Adrenal gland (tissue), 12 donors: Measurements from ENCODE around the gene RAB6A. TPM values are rescaled to one million over a fixed set of nuclear protein-coding genes. Genes with fewer than 3 reads are reported as not detected.
A peak's percentile ranks its signal among the peaks of the same experiment; 100 is the strongest.

Experiments
- DNase-seq, 7 donors: peaks; one replicate each; pipeline ENCODE4 v3.0.0-alpha.2; 2019 to 2020
- H3K27ac ChIP-seq, 5 donors: fragments of 200-600 bp; sonication (generic) in 4 of 5; 1 replicate in 3 of 5; 2 replicates in 2 of 5; pipeline versions ENCODE4 v1.5.1 to v1.8.0; 2016 to 2020; ENCODE audit warnings: mild to moderate bottlenecking in 1 of 5
- H3K27me3 ChIP-seq: fragments of 200-600 bp; 2 replicates; pipeline ENCODE4 v1.8.0; 2021
- H3K36me3 ChIP-seq, 2 donors: fragments of 200-600 bp; replicated peaks in 1 of 2; 1 replicate in 1 of 2; 2 replicates in 1 of 2; pipeline versions ENCODE4 v1.5.1 to v1.8.0; 2018 to 2022
- H3K4me1 ChIP-seq, 2 donors: fragments of 200-600 bp; replicated peaks in 1 of 2; 1 replicate in 1 of 2; 2 replicates in 1 of 2; pipeline versions ENCODE4 v1.5.1 to v1.8.0; 2018 to 2021
- H3K4me3 ChIP-seq, 4 donors: fragments of 200-600 bp; sonication (generic) in 3 of 4; one replicate each; pipeline ENCODE4 v1.5.1; 2016 to 2018
- H3K9me3 ChIP-seq, 3 donors: fragments of 200-600 bp; sonication (generic) in 1 of 3; replicated peaks in 1 of 3; 1 replicate in 2 of 3; 2 replicates in 1 of 3; pipeline versions ENCODE4 v1.5.1 to v1.8.0; 2016 to 2021
- POLR2A ChIP-seq, 2 donors: fragments of 450-650 bp; IDR thresholded peaks; one replicate each; pipeline ENCODE4 v1.6.1; 2017; ENCODE audit warnings: antibody characterized with exemption in 2 of 2, mild to moderate bottlenecking in 2 of 2, moderate library complexity in 1 of 2
- WGBS, 4 donors: extraction: QIAGEN DNeasy Blood & Tissue Kit in 2 of 4; methylation state at CpG; one replicate each; pipeline versions ENCODE4 v1.1.5 to v1.1.7; 2013 to 2017; 5-methylcytosine and 5-hydroxymethylcytosine counted together
- intact Hi-C, 2 donors: fragments of 100-400 bp; cut with DNase I; formaldehyde crosslinking; loops; one replicate each; pipeline versions ENCODE4 v1.14.1 to v1.15.0; 2022 to 2023
- polyA plus RNA-seq, 3 donors: library from polyadenylated mRNA; stranded (reverse); fragments of 200-250 nt in 2 of 3; fragments of 350-450 nt in 1 of 3; fragmentation: Illumina TruSeq in 1 of 3; extraction: RNeasy Lipid Tissue Mini Kit (QIAGEN cat#74804) in 1 of 3; gene quantifications; one replicate each; pipeline ENCODE4 v1.2.3, GENCODE V29; 2013 to 2014
- total RNA-seq, 9 donors: library from RNA; depleted of rRNA in 4 of 9; stranded (reverse); fragments of >200 nt in 4 of 9; fragments of 120-200 nt in 1 of 9; fragmentation: NEBNext Ultra II Directional in 1 of 9; extraction: Animal tissue kit (Norgen Biotek cat#: 25700) in 1 of 9; gene quantifications; one replicate each; pipeline versions ENCODE4 v1.1.0 to v1.2.4, GENCODE V29; 2013 to 2023
- TF ChIP-seq, protein P1 (sequence below), 6 experiments: fragments of 450-650 bp in 4 of 6; fragments of 200-600 bp in 2 of 6; sonication (generic) in 1 of 6; IDR thresholded peaks; 1 replicate in 5 of 6; 2 replicates in 1 of 6; pipeline versions ENCODE4 v1.5.1 to v1.8.0; 2016 to 2021; ENCODE audit warnings: antibody characterized with exemption in 6 of 6, mild to moderate bottlenecking in 2 of 6, moderate library complexity in 1 of 6
- donor health status: healthy with polysubstance abuse.
- donor health status: Bipolar disorder and iron deficiency.
- donor health status: DM: yes; HTN: yes; CAD: no.
- donor health status: DM: no; HTN: no; CAD: no.
- donor health status: DM: no; HTN: no; CAD: no.
- donor health status: DM: yes; HTN: yes; CAD: no.

Gene RAB6A
- total and polyA plus RNA-seq, 12 donors, result 27.8 to 283 (median 131) TPM

DNA sequence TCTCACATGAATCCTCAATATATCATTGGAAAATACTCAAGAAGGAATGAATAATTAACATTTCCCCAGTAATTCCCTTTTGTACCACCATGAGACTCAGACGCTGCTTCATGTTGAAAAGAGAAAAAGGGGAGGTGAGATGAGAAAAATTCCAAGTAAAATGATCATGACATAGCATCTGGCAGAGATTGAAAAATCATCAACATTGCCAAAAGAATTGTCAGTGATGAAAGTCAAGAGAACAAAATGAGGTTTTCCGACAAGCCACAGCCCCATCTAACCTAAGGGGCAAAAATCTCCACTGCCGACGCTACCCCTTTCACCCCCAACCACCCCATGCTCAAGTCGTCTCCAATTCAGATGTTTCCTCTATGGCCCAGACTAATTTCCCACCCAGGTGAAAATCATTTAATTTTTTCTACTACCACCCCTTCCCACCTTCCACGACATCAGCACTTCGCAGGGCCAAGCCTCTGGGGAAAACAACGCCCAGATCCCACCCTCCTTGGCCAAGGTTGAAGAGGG lies 1.2 kb downstream of the RAB6A start:
- Histone ChIP-seq H3K27ac (peak overlapping the region; percentile 96 to 98 (median 97)), H3K36me3 (no peaks in the 10 kb centered on the region), H3K27me3 (no peaks in the 10 kb centered on the region), H3K4me1 (peaks cover 18 to 21% of the 10 kb centered on the region in 2 donors), H3K4me3 (peak overlapping the region; percentile 62 to 96 (median 82)), H3K9me3 (no peaks in the 10 kb centered on the region)
- WGBS, 4 donors, result 0 to 3% (median 1%) methylated on average over 8 of the region's 8 CpGs
- DNase-seq, result no peak
- intact Hi-C loops, result no loop called here
- peak in 1 of 2 donors; percentile 16 for TF ChIP-seq POLR2A (IDR thresholded peaks at IDR 0.05)
- TF ChIP-seq, protein P1, sequence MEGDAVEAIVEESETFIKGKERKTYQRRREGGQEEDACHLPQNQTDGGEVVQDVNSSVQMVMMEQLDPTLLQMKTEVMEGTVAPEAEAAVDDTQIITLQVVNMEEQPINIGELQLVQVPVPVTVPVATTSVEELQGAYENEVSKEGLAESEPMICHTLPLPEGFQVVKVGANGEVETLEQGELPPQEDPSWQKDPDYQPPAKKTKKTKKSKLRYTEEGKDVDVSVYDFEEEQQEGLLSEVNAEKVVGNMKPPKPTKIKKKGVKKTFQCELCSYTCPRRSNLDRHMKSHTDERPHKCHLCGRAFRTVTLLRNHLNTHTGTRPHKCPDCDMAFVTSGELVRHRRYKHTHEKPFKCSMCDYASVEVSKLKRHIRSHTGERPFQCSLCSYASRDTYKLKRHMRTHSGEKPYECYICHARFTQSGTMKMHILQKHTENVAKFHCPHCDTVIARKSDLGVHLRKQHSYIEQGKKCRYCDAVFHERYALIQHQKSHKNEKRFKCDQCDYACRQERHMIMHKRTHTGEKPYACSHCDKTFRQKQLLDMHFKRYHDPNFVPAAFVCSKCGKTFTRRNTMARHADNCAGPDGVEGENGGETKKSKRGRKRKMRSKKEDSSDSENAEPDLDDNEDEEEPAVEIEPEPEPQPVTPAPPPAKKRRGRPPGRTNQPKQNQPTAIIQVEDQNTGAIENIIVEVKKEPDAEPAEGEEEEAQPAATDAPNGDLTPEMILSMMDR (IDR thresholded peaks at IDR 0.05), result peak; percentile 15 to 59 (median 46)

DNA sequence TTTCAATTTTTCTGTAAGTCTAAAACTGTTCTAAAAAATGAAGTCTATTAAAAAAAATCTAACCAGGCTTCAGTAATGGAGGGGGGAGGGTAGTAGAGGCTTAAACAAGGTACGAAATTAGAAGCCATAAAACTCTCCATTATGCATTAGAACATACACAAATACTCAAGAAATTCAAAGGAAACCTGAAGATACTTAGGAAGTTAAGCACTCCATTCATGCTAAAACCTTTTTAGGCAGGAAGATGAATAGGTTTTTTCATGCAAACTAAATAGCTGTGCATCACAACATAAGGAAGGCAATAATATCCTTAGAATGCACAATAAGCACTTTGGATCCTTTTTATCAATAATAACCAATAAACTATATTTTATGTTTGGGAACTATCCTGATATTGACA lies 2.4 kb downstream of the RAB6A start:
- WGBS, 4 donors, result 68 to 81% (median 71%) methylated on average over 1 of the region's 1 CpG
- intact Hi-C loops, result no loop called here
- peak overlapping the region in 1 of 4 donors; percentile 88 for H3K4me3 ChIP-seq

DNA sequence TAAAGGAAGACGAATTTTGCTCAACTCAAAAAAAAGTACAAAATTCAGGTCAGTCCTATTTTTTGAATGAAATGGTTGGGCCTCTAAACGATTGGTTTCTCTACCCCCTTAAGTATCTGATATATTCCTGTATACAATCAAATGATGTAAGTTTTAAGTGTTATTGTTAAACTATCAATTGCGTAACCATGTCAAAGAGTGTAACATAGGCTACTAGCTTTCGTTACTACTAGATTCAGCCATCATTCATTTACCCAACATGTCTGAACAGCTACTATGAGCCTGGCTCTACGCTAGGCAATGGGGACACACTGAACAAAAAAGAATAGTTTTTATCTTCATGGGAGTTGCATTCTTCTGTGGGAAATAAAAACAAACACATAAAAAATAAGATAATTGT lies 3.3 kb downstream of the RAB6A start:
- TF ChIP-seq, protein P1 (IDR thresholded peaks at IDR 0.05), result no peak
- TF ChIP-seq POLR2A (IDR thresholded peaks at IDR 0.05), result no peak
- Histone ChIP-seq H3K27me3 (no peaks in the 10 kb centered on the region), H3K4me1 (peaks cover 28 to 37% of the 10 kb centered on the region in 2 donors), H3K36me3 (no peaks in the 10 kb centered on the region), H3K4me3 (no peak overlapping the region), H3K9me3 (no peaks in the 10 kb centered on the region), H3K27ac (no peak overlapping the region)
- DNase-seq, result no peak
- intact Hi-C loops, result no loop called here
- 87 to 94% (median 89%) methylated on average over 5 of the region's 5 CpGs for WGBS, 4 donors

More for the DNA sequence above, 2.4 kb downstream of the RAB6A start:
- Histone ChIP-seq H3K27me3 (no peaks in the 10 kb centered on the region), H3K36me3 (no peaks in the 10 kb centered on the region), H3K27ac (no peak overlapping the region), H3K4me1 (peaks cover 24 to 32% of the 10 kb centered on the region in 2 donors), H3K9me3 (no peaks in the 10 kb centered on the region)
- no peak for DNase-seq
- TF ChIP-seq, protein P1 (IDR thresholded peaks at IDR 0.05), result no peak
- TF ChIP-seq POLR2A (IDR thresholded peaks at IDR 0.05), result no peak

DNA sequence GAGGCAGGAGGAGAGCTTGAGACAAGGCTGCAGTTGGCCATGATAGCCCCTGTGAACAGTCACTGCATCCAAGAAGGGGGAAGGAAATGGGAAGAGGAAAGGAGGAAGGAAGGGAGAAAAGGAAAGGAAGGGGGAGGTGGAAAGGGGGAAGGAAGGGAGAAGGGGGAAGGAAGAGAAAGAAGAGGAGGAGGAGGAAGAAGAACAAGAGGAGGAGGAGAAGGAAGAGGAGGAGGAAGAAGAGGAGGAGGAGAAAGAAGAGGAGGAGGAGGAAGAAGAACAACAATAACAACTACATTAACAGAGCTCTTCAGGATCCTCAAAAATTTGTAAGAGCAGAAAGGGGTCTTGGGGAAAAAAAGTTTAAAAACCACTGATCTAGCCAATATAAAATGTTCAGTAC lies 5.2 kb downstream of the RAB6A start:
- peaks cover 34 to 47% of the 10 kb centered on the region in 2 donors for H3K4me1 ChIP-seq
- no peaks in the 10 kb centered on the region for H3K9me3 ChIP-seq
- TF ChIP-seq, protein P1 (IDR thresholded peaks at IDR 0.05), result no peak
- TF ChIP-seq POLR2A (IDR thresholded peaks at IDR 0.05), result no peak
- no peak overlapping the region for H3K27ac ChIP-seq
- H3K27me3 ChIP-seq, result no peaks in the 10 kb centered on the region
- intact Hi-C loops, result no loop called here
- no peak overlapping the region for H3K4me3 ChIP-seq
- H3K36me3 ChIP-seq, result no peaks in the 10 kb centered on the region
- no peak for DNase-seq
